ENCODE results near the gene SLC4A8.

DNA sequence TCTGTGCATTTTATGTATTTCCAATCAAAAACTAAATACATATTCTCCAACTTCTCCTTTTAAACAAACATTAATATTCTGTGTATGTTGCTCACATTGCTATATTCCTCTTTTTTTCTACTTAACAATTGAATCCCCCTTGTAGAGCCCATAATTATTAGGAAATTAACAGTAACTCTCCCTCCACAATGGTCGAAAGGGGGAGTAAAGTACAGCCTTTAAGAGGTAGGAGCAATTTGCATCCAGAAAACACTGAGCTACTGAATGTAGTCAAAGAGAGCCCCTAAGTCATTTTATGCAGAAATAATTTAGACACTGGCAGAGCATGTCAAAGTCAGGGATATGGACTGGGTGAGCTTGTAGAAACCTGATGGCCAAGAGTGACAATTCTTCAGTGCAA is 109.2 kb downstream of the SLC4A8 start:
- TF ChIP-seq POLR2A (IDR thresholded peaks at IDR 0.05; ENCODE audit: borderline replicate concordance, extremely low read depth, insufficient read depth, insufficient read length): no peak
- TF ChIP-seq ZNF274 (IDR thresholded peaks at IDR 0.05; ENCODE audit: low read depth, low read length): no peak

Data from HCT116 (cell line).